ENCODE data around the gene SUN5.
"Not testable (repeated sequence)": the region's sequence is repeated elsewhere in the genome, so short reads cannot be mapped to it uniquely, and the experiment has no call there.

SUN5 gene

GRCh38 chr20:33004141-33004751 is at the start of gene SUN5:
TSS of gene SUN5 (minus strand) at chr20:33004433. CDS start at chr20:33004340, 93 bp downstream.
- DNase-seq = no peak

GRCh38 chr20:33053291-33054106 is 49.3 kb upstream of the SUN5 start, which contains the start of gene BPIFB3:
TSS of gene BPIFB3 (plus strand) at chr20:33053903. CDS start at chr20:33055436, 1,533 bp downstream.
- no peak for DNase-seq

DNA sequence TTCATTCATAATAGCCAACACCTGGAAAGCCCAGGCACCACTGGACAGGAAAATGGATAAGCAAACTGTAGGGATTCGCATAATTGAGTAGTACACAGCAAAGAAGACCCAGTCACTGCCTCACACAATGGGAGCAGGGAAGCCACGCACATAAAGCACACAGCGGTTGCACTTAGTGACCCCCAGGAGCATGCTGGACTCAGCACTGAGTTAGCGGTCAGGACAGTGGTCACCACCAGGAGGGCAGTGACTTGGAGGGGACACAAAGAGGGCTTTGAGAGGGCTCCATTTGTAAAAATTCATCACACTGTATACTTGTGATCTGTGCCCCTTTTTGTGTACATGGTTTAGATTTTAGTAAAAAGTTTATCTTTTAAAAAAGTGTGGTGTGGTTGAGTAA is 47.1 kb upstream of the SUN5 start:
- no peak for DNase-seq

DNA sequence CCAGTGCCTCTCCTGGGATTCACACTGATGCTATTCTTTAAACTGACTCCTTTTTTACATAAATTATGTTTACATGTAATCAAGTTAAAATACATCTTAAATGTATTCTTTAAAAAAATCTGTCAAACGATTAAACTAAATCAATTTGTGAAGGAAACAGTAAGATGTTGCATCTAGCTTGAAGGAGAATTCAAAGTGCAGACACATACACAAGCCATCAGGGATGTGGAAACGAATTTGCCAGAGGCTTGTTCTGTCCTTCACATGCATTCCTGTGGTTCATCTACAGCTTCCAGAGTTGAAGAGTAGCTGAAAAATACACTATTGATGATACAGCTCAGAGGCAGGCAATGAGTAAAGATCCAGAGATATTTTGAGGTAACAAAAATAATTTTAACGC is 42.2 kb upstream of the SUN5 start:
- no peak for DNase-seq

- not testable (repeated sequence) for DNase-seq
Measured at GRCh38 chr20:33045129-33045721, 41.0 kb upstream of the SUN5 start.

- no peak for DNase-seq
Measured at GRCh38 chr20:33043731-33044181, 39.5 kb upstream of the SUN5 start.

DNA sequence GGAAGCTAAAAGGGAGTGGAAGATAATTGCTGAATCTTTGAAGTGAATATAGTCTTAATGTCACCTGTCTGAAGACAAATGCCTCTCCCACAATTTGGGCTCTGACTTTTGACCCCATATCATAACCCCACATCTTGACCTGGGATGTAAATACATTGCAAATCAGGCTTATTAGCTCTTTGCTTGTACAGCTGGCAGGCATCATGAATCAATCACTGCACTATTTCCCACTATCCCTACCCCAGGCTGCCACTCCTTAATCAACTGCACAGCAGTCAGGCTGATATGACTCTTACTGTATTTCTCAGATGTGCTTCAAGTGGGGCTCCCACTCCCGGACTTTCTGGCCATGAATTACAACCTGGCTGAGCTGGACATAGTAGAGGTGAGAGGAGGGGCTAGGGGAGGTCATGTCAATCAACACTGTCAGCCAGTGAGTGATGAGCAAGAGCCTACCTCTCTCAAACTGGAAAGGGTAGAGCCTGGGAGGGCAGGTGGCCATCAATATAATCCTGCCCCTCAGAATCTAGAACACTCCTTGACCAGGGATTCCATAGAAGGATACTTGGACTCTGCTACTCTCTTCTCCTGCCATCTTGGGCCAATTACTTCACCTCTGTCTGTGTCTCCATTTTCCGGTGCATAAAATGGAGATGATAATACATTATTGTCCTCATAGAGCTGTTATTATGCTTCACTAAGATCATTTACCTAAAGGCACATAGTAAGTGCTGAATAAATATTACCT is 38.9 kb upstream of the SUN5 start:
- DNase-seq = no peak

- no peak for DNase-seq
Measured at GRCh38 chr20:33042430-33042829, 38.2 kb upstream of the SUN5 start.

DNA sequence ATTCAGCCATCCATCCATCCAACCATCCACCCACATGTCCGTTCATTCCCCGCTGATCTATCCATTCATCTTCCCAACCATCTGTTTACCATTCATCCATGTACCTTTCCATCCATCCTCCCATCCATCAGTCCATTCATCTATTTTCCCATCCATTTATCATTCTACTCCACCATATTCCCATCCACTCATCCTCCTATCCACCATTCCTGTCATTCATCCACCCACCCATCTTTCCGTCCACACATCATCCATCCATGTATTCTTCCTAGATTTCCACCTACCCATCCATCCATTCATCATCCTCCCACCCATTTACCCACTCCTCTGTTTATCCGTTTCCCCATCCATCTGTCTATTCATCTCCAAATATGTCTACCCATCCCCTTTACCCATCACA is 34.0 kb upstream of the SUN5 start:
- DNase-seq = no peak

DNA sequence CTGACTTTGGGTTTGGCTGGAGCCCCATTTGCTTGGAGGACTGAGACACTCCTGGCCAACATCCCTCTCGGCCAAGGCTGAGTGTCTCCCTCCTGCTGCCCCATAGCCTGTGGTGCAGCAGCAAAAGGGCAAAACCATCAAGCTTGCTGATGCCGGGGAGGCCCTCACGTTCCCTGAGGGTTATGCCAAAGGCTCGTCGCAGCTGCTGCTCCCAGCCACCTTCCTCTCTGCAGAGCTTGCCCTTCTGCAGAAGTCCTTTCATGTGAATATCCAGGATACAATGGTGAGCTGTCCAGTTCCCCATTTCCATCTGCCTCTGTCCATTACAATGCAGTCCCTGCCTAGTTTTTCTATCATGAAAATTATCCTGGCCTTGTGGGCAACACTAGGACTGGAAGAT is 33.2 kb upstream of the SUN5 start:
- no peak for DNase-seq

- DNase-seq = no peak
Measured at GRCh38 chr20:33034901-33035492, 30.8 kb upstream of the SUN5 start.

GRCh38 chr20:33034115-33034514 is 29.9 kb upstream of the SUN5 start:
- DNase-seq = no peak

- no peak for DNase-seq
Measured at GRCh38 chr20:33033381-33033780, 29.1 kb upstream of the SUN5 start.

DNA sequence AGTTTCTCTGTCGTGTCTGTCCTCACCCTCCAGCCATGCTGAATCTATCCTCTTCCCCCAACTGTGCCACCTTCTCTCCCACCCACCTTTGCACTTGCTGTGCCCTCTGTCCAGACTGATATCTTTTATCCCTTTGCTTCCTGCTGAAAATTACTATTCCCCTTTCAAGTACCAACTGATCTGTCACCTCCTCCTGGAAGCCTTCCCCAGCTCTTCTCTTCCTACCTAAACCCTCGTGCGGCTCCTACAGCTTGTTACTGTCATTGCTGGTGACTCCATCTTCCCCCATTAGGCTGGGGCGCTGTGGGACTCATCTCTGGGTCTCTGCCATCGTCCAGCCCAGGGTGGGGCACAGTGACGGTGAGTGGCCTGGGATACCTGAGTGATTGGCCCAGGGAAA is 28.3 kb upstream of the SUN5 start:
- no peak for DNase-seq

- DNase-seq = no peak
Measured at GRCh38 chr20:33031531-33031930, 27.3 kb upstream of the SUN5 start, which contains the start of gene BPIFB6. TSS of gene BPIFB6 (plus strand) at chr20:33031648. CDS start at chr20:33031648, 0 bp downstream.

- no peak for DNase-seq
Measured at GRCh38 chr20:33030569-33030968, 26.3 kb upstream of the SUN5 start.

DNA sequence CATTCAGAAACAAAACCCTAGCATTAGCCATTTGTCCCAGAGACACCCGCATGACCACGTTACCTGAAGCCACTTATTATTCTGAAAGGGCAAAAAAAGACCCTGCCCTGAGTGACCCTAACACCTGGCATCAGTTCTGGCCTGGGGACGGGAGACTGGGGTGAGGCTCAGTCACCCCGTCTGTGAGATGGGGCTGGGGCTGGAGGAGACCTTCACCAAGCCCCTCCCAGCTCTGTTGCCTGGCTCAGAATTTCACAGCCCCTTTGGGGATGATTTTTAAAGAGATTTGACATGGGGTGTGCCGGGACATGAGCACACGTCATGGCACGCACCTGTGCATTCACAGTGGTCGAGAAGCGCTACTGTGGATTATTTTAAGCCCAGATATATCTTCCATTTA is 25.8 kb upstream of the SUN5 start:
- no peak for DNase-seq

DNA sequence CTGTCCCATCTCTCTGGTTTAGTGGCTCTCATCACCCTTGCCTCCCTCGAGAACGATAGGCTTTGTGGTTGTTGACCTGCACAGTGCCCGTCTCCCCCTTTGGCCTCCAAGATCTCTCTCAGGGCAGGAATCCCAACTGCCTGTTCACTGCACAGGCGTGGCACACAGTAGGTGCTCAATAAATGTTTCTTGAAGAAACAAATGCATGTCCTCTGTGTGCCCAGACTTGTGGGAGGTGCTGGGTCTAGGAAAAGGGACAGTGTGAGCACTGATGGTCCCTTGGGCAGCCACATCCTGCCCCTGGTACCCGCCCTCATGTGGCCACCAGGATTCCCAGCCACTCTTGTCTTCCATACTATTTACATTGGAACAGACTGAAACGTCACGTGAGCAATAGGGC is 24.6 kb upstream of the SUN5 start:
- no peak for DNase-seq

DNA sequence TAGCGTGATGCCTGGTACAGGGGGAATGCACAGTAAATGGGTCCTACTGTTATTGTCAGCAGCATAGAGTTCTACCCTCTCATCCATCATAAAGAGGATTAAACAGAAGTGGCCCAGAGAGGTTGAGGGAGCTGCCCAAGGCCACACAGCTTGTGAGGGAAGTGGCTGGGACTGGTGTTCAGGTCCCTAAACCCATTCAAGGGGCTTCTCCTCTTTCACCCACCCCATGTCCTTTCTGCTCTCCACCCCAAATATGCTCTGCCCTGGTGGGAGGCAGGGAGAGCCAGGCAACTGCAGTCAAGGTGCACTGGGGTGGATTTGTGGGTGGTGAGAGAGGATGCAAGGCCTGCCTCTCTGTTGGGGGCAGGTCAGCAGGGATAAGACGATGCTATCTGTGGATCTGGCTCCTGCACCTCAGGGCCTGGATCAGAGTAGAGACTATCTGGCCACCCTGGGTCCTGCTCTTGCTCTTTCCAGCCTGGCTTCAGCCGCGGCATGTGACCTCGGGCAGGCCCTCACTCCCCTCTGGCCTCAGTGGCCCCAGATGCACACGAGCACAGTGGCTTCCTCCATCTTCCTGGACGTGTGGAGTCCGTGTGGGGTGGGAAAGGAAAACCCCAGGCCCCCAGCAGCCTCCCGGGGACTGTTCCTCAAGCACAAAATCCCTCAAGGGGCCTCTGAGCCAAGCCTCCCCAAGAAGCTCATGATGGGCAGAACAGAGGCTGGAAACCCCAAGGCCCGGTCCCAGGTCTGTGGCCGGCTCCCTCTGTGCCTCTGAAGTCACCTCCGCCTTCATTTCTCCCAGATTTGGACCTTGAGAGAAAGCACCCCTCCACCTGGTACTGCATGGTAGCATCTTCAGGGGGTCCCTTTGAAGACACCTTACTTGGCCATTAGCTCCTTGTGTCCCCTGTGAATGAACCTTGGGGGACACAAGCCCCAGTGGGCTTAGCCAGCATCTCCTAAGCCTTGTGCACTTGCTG is 23.8 kb upstream of the SUN5 start:
- no peak for DNase-seq

- no peak for DNase-seq
Measured at GRCh38 chr20:33026779-33027759, 22.8 kb upstream of the SUN5 start.
